Measurements from ENCODE around the gene DCANP1.

Gene DCANP1

GRCh38 chr5:135460246-135461033 lies 13.3 kb upstream of the DCANP1 start:
- TF ChIP-seq CTCF (conservative IDR thresholded peaks at IDR 0.05) (no peak), ZFX (IDR thresholded peaks at IDR 0.05) (no peak)
- no peak overlapping the region for H3K27ac ChIP-seq

- no peak overlapping the region for H3K27ac ChIP-seq
- TF ChIP-seq CTCF (conservative IDR thresholded peaks at IDR 0.05) (no peak), ZFX (IDR thresholded peaks at IDR 0.05) (no peak)
Measured at GRCh38 chr5:135458921-135459331, 11.8 kb upstream of the DCANP1 start.

- no peak for TF ChIP-seq CTCF (conservative IDR thresholded peaks at IDR 0.05)
- no peak for TF ChIP-seq ZFX (IDR thresholded peaks at IDR 0.05)
- H3K27ac ChIP-seq = no peak overlapping the region
Measured at GRCh38 chr5:135458356-135458755, 11.2 kb upstream of the DCANP1 start.

- no peak overlapping the region for H3K27ac ChIP-seq
- peak; percentile 97 for TF ChIP-seq CTCF (conservative IDR thresholded peaks at IDR 0.05)
- TF ChIP-seq ZFX (IDR thresholded peaks at IDR 0.05) = no peak
Measured at GRCh38 chr5:135457424-135458071, 10.4 kb upstream of the DCANP1 start.

- H3K27ac ChIP-seq = no peak overlapping the region
Measured at GRCh38 chr5:135456238-135457099, 9.3 kb upstream of the DCANP1 start.

GRCh38 chr5:135455876-135456237 lies 8.7 kb upstream of the DCANP1 start:
- no peak overlapping the region for H3K27ac ChIP-seq
- TF ChIP-seq ZFX (IDR thresholded peaks at IDR 0.05) = no peak
- TF ChIP-seq CTCF (conservative IDR thresholded peaks at IDR 0.05) = no peak

More at GRCh38 chr5:135456238-135457099, 9.3 kb upstream of the DCANP1 start:
- no peak for TF ChIP-seq CTCF (conservative IDR thresholded peaks at IDR 0.05)
- no peak for TF ChIP-seq ZFX (IDR thresholded peaks at IDR 0.05)

All from C4-2B (cell line).